K562 (cell line): ENCODE results near the gene GUCA1A. TPM values are rescaled to one million over a fixed set of nuclear protein-coding genes. Genes with fewer than 3 reads are reported as not detected.

ENCODE experiments used
- ARID2 ChIP-seq: fragments of 450-650 bp; IDR thresholded peaks from 2 replicates; pipeline ENCODE4 v1.6.1; 2017; ENCODE audit warnings: antibody characterized with exemption, mild to moderate bottlenecking
- ARID4B ChIP-seq: sonication (generic); formaldehyde crosslinking; IDR thresholded peaks from 2 replicates; pipeline ENCODE4 v1.8.0; 2022; ENCODE audit warnings: mild to moderate bottlenecking, missing genetic modification reagents
- BRCA1 ChIP-seq, 2 experiments: fragments of 450-650 bp in 1 of 2; sonication (generic) in 1 of 2; formaldehyde crosslinking in 1 of 2; IDR thresholded peaks; 2 replicates each; pipeline versions ENCODE4 v1.5.0 to v1.6.1; 2017 to 2020; ENCODE audit warnings: mild to moderate bottlenecking in 1 of 2, missing genetic modification reagents in 1 of 2
- CREB3L1 ChIP-seq: fragments of 450-650 bp; IDR thresholded peaks from 2 replicates; pipeline ENCODE4 v1.6.1; 2014; ENCODE audit warnings: low read depth, mild to moderate bottlenecking, moderate library complexity, borderline replicate concordance
- ELK3 ChIP-seq: fragments of 450-650 bp; formaldehyde crosslinking; IDR thresholded peaks from 2 replicates; pipeline ENCODE4 v1.4.0; 2020; ENCODE audit warnings: mild to moderate bottlenecking
- HDAC3 ChIP-seq: fragments of 450-650 bp; IDR thresholded peaks from 2 replicates; pipeline ENCODE4 v1.6.1; 2018; ENCODE audit warnings: borderline replicate concordance, mild to moderate bottlenecking, moderate library complexity; ENCODE audit not compliant: partially characterized antibody
- JUND ChIP-seq, 2 experiments: IDR thresholded peaks; 2 replicates in 1 of 2; 3 replicates in 1 of 2; pipeline ENCODE4 v1.6.1; 2011; ENCODE audit warnings: borderline replicate concordance in 2 of 2, low read depth in 2 of 2, low read length in 2 of 2, improper control_type of control experiment in 1 of 2, missing biosample characterization in 1 of 2, missing genetic modification characterization in 1 of 2, missing genetic modification reagents in 1 of 2
- KLF1 ChIP-seq: fragments of 450-650 bp; IDR thresholded peaks from 2 replicates; pipeline ENCODE4 v1.6.1; 2016; ENCODE audit warnings: missing genetic modification characterization, missing compliant biosample characterization
- MTA1 ChIP-seq: fragments of 450-650 bp; IDR thresholded peaks from 2 replicates; pipeline ENCODE4 v1.6.1; 2017; ENCODE audit warnings: borderline replicate concordance
- NELFE ChIP-seq: IDR thresholded peaks from 2 replicates; pipeline ENCODE4 v1.6.1; 2011; ENCODE audit warnings: mild to moderate bottlenecking; ENCODE audit not compliant: insufficient read depth, insufficient read length
- PCBP1 ChIP-seq: fragments of 200-400 bp; formaldehyde crosslinking; IDR thresholded peaks from 2 replicates; pipeline ENCODE4 v1.6.1; 2018; ENCODE audit warnings: mild to moderate bottlenecking, low read depth, low read length; ENCODE audit not compliant: poor library complexity, severe bottlenecking
- PTBP1 ChIP-seq: fragments of 200-400 bp; formaldehyde crosslinking; IDR thresholded peaks from 2 replicates; pipeline ENCODE4 v1.6.1; 2017; ENCODE audit warnings: low read depth, low read length
- TBP ChIP-seq: optimal IDR thresholded peaks from 2 replicates; pipeline ENCODE3; 2011; ENCODE audit warnings: low read depth, low read length, improper control_type of control experiment
- ZNF347 ChIP-seq: fragments of 450-650 bp; formaldehyde crosslinking; IDR thresholded peaks from 2 replicates; pipeline ENCODE4 v1.4.0; 2020; ENCODE audit warnings: low read depth, mild to moderate bottlenecking, moderate library complexity
- ZNF354B ChIP-seq: fragments of 250-450 bp; sonication (Bioruptor Pico); IDR thresholded peaks from 2 replicates; pipeline ENCODE4 v1.4.0; 2020
- ZNF408 ChIP-seq: fragments of 250-450 bp; sonication (Bioruptor Pico); IDR thresholded peaks from 2 replicates; pipeline ENCODE4 v1.4.0; 2020; ENCODE audit warnings: low read depth, mild to moderate bottlenecking, moderate library complexity
- polyA plus RNA-seq, 8 experiments: library from polyadenylated mRNA; depleted of rRNA in 4 of 8; stranded (reverse) in 5 of 8; unstranded in 3 of 8; fragments of >200 nt; fragmentation: Nextera tagmentation in 2 of 8; fragmentation: Illumina TruSeq in 1 of 8; extraction: Ambion mirVana in 2 of 8; extraction: Trizol in 1 of 8; gene quantifications; 2 replicates each; pipeline versions ENCODE4 v1.2.1 to v1.2.3, GENCODE V29; 2011 to 2014; ENCODE audit warnings: inconsistent platforms in 1 of 8, missing spikeins in 1 of 8
- total RNA-seq, 7 experiments: library from RNA; depleted of rRNA in 6 of 7; stranded (reverse); fragments of >200 nt in 6 of 7; fragmentation: Illumina TruSeq in 2 of 7; extraction: Trizol in 2 of 7; gene quantifications; 2 replicates each; pipeline versions ENCODE4 v1.2.1 to v1.2.3, GENCODE V29; 2011 to 2021; ENCODE audit warnings: low replicate concordance in 1 of 7

Gene GUCA1A
- total and polyA plus RNA-seq, 9 of the 15 experiments (the other 6 are each of a cell fraction or from before 2014, with no cell fraction given), result not detected

DNA sequence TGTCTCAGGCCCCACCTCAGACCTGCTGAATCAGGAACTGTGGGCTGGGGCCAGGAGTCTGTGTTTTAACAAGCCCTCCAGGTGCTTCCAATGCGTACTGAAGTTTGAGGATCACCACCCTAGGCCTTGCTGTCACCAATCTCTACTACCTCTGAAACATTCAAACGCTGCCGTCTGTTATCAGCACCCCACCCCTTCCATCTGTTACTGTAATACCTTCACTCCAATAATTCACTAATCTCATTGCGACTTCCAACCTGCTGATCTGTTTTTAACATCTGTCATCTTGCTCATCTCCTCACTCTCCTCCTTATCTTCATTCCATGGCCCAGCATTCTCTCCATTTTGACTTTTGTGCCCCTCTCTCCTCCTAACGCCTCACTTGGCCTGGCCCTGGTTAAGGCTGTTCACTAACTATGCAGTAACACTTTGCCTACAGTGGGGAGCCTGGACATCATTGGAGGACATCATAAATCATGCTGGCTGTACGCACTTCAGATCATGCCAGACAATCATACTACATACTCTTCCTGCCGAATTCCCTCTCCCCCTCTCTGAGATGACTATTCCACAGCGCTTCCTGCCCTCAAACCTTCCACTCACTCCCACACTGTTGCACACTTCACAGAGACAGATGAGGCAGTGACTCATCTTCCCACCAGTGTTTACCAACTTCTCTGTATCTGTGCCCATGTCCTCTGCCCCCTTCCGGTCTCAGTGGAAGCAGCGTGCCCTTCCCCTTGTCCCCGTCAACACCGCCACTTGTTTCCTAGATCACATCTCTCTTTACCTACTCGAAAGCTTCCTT is 24.6 kb downstream of the GUCA1A start (continued):
- TF ChIP-seq BRCA1 (IDR thresholded peaks at IDR 0.05) (no peak), BRCA1 (CRISPR knock-in tag; IDR thresholded peaks at IDR 0.05) (no peak), NELFE (no peak), ARID2 (0 out of 2 replicates have a peak, but pooled peaks have one; percentile 5), CREB3L1 (peak; percentile 34; the same call in 1 of the 2 replicates), JUND (IDR thresholded peaks at IDR 0.05; ENCODE audit: borderline replicate concordance, low read depth, low read length) (peak; percentile 94), JUND (tag; IDR thresholded peaks at IDR 0.05; ENCODE audit: borderline replicate concordance, low read depth, low read length) (peak; percentile 91; the same call in 2 of the 3 replicates), ZNF408 (no peak), KLF1 (peak; percentile 93), MTA1 (peak; percentile 95), ZNF354B (CRISPR knock-in tag) (no peak), ZNF347 (CRISPR knock-in tag) (no peak), ARID4B (CRISPR knock-in tag) (no peak), TBP (no peak), PTBP1 (no peak), PCBP1 (no peak), HDAC3 (peak; percentile 94), ELK3 (no peak)
